VCaP (cell line): ENCODE results near the gene MBOAT1.

Source experiments
- H3K27ac ChIP-seq: fragments of 450-650 bp; 2 replicates; pipeline ENCODE4 v1.5.1; 2017
- CTCF ChIP-seq: fragments of 450-650 bp; conservative IDR thresholded peaks from 2 replicates; pipeline ENCODE4 v1.5.1; 2017; ENCODE audit warnings: mild to moderate bottlenecking, moderate library complexity

Gene MBOAT1

DNA sequence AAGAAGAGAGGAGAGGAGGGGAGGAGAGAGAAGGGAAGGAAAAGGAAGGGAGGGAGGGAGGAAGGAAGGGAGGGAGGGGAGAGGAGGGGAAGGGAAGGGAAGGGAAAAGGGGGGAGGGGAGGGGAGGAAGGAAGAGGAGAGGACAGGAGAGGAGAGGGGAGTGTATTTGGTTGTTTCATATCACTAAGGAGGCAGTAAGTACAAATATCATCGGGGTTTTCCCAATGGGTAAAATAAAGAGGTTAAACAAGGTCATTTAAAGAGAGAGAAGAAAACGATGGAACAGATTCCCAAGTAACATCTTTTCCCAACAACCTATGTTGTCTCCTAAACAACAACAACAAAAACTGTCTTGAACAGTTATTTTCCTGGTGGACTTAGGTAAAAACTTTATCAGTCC, 43.6 kb downstream of the MBOAT1 start:
- no peak for TF ChIP-seq CTCF
- H3K27ac ChIP-seq, result no peak overlapping the region

- TF ChIP-seq CTCF, result no peak
- H3K27ac ChIP-seq, result no peak overlapping the region
These were observed 44.7 kb downstream of the MBOAT1 start for GRCh38 chr6:20167601-20168000.

DNA sequence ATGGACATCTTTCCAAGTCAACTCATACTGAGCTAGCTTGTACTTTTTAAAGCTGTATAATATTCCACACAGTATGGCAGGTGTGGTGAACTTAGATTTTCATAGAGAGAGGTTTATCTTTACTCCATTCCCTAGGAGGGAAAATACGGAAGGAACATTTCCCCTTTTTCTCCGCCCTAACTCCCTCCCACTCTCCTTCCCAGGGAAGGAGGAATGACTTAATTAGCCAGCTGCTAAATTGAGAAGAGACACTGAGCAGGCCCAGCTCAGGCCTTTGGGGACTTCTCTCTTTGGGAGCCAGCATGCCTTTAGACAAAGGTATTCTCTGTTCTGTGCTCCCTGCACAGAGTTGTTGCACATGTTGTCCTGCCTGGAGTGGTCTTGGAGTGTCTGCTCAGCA, 46.1 kb downstream of the MBOAT1 start:
- H3K27ac ChIP-seq, result no peak overlapping the region
- no peak for TF ChIP-seq CTCF

- no peak overlapping the region for H3K27ac ChIP-seq
- no peak for TF ChIP-seq CTCF
These were observed 49.8 kb downstream of the MBOAT1 start for GRCh38 chr6:20162515-20162914.

DNA sequence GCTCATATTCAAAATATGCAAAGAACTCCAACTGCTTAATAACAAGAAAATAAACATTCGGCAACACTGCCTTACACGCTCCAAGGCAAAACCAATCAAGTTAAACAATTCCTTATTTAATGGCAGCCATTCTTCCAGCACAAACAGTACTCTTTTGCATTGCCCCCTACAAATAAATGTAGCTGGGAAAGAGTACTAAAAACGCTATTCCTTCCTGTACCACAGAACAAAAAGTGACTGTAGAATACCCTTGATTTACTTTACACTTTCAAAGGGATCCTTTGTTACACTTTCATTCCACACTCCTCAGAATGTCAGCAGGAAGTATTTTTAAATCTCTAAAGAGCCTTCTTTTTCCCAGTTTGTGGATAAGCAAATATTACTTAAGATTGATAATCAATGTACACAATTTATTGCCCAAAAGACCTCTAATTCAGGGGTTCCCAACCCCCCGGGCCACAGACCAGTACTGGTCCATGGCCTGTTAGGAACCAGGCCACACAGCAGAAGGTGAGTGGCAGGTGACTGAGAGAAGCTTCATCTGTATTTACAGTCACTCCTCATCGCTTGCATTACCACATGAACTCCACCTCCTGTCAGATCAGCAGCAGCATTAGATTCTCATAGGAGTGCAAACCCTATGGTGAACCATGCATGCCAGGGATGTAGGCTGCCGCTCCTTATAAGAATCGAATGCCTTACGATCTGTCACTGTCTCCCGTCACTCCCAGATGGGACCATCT, 51.6 kb downstream of the MBOAT1 start:
- no peak for TF ChIP-seq CTCF
- no peak overlapping the region for H3K27ac ChIP-seq

DNA sequence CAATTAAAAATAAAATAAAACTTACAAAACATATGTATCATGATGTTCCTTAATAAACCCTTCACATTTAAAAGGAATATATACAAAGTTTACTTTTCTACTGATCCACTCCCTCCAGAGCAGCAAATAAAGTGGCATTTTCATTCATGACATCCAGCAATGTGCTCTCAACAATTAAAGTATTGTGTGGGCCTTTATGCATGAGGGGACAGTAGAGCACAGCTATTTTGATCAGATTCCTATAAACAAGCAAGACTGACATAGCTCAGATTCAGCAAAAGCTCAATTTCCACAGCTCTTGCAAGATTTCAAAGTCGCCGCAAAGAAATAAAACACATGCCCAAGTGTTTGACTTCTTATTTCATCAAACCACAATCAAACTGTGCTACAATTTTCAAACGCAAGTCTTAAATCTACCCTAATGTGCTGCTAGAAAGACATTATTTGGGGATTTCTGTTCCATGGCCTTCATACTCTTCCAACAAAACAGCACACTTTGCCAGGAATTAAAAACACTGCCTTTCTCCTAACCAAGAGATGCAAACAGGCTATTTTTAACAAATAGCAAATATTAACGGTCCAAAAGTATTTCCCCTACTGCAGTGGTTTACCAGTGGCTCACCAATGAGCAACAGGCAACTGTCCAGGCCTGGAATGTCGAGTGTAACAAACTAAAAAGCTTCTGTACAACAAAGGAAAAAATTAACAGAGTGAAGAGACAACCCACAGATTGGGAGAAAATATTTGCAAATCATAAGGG, 52.3 kb downstream of the MBOAT1 start:
- TF ChIP-seq CTCF, result no peak
- H3K27ac ChIP-seq, result no peak overlapping the region

GRCh38 chr6:20159098-20159497, 53.2 kb downstream of the MBOAT1 start:
- no peak overlapping the region for H3K27ac ChIP-seq
- TF ChIP-seq CTCF, result no peak
